GM12878 (cell line): ENCODE data around the gene SHLD1. TPM values are rescaled to one million over a fixed set of nuclear protein-coding genes. Genes with fewer than 3 reads are reported as not detected.
A peak's percentile ranks its signal among the peaks of the same experiment; 100 is the strongest.

ENCODE experiments used
- CUX1 ChIP-seq: IDR thresholded peaks from 2 replicates; pipeline ENCODE4 v1.6.1; 2012; ENCODE audit warnings: improper control_type of control experiment, low read depth, low read length; ENCODE audit not compliant: insufficient replicate concordance
- EP300 ChIP-seq, 2 experiments: fragments of 150-350 bp in 1 of 2; IDR thresholded peaks; 2 replicates each; pipeline ENCODE4 v1.6.1; 2011 to 2012; ENCODE audit warnings: low read depth in 2 of 2, low read length in 2 of 2, borderline replicate concordance in 1 of 2, improper control_type of control experiment in 1 of 2, inconsistent platforms in 1 of 2; ENCODE audit not compliant: control insufficient read depth in 1 of 2
- ESRRA ChIP-seq: IDR thresholded peaks from 2 replicates; pipeline ENCODE4 v1.6.1; 2012; ENCODE audit warnings: mild to moderate bottlenecking, low read length, improper control_type of control experiment
- FOXM1 ChIP-seq: IDR thresholded peaks from 2 replicates; pipeline ENCODE4 v1.6.1; 2012; ENCODE audit warnings: low read depth, mild to moderate bottlenecking, inconsistent platforms, low read length, moderate library complexity
- HDGF ChIP-seq: fragments of 450-650 bp; IDR thresholded peaks from 2 replicates; pipeline ENCODE4 v1.6.1; 2016; ENCODE audit warnings: antibody characterized with exemption
- IKZF1 ChIP-seq: fragments of 450-650 bp; conservative IDR thresholded peaks from 2 replicates; pipeline ENCODE4 v1.6.1; 2017; ENCODE audit warnings: antibody characterized with exemption, mild to moderate bottlenecking
- KLF5 ChIP-seq: fragments of 450-650 bp; IDR thresholded peaks from 2 replicates; pipeline ENCODE4 v1.6.1; 2014; ENCODE audit warnings: mild to moderate bottlenecking; ENCODE audit not compliant: partially characterized antibody
- MXI1 ChIP-seq: fragments of 150-350 bp; IDR thresholded peaks from 2 replicates; pipeline ENCODE4 v1.6.1; 2011; ENCODE audit warnings: low read depth, mild to moderate bottlenecking, inconsistent platforms, low read length, improper control_type of control experiment
- PAX5 ChIP-seq: IDR thresholded peaks from 2 replicates; pipeline ENCODE4 v1.6.1; 2011; ENCODE audit warnings: low read depth, low read length, borderline replicate concordance
- PML ChIP-seq: IDR thresholded peaks from 2 replicates; pipeline ENCODE4 v1.6.1; 2012; ENCODE audit warnings: low read length, inconsistent platforms
- REST ChIP-seq: IDR thresholded peaks from 2 replicates; pipeline ENCODE4 v1.6.1; 2012; ENCODE audit warnings: mild to moderate bottlenecking, low read depth, low read length
- SMARCA5 ChIP-seq: fragments of 450-650 bp; IDR thresholded peaks from 2 replicates; pipeline ENCODE4 v1.6.1; 2017; ENCODE audit warnings: mild to moderate bottlenecking
- SP1 ChIP-seq: IDR thresholded peaks from one replicate; pipeline ENCODE4 v1.6.1; 2011; ENCODE audit warnings: low read depth, low read length
- SREBF1 ChIP-seq: IDR thresholded peaks from 2 replicates; pipeline ENCODE4 v1.6.1; 2012; ENCODE audit warnings: mild to moderate bottlenecking, low read length
- SUZ12 ChIP-seq: fragments of 200-600 bp; sonication (generic); IDR thresholded peaks from one replicate; pipeline ENCODE4 v1.6.1; 2018; ENCODE audit warnings: antibody characterized with exemption, mild to moderate bottlenecking; ENCODE audit not compliant: unreplicated experiment
- TAF1 ChIP-seq: IDR thresholded peaks from 2 replicates; pipeline ENCODE4 v1.6.1; 2011; ENCODE audit warnings: mild to moderate bottlenecking, low read depth, low read length, borderline replicate concordance
- TBL1XR1 ChIP-seq: IDR thresholded peaks from 2 replicates; pipeline ENCODE4 v1.6.1; 2012; ENCODE audit warnings: low read depth, low read length, improper control_type of control experiment
- ZBTB11 ChIP-seq: fragments of 450-650 bp; formaldehyde crosslinking; IDR thresholded peaks from 2 replicates; pipeline ENCODE4 v1.5.0; 2022; ENCODE audit warnings: mild to moderate bottlenecking, missing genetic modification characterization
- ZZZ3 ChIP-seq: IDR thresholded peaks from 2 replicates; pipeline ENCODE4 v1.6.1; 2011; ENCODE audit warnings: low read depth; ENCODE audit not compliant: control insufficient read depth, insufficient read length
- polyA plus RNA-seq, 11 experiments: library from polyadenylated mRNA; depleted of rRNA in 4 of 11; unstranded in 6 of 11; stranded (reverse) in 5 of 11; fragments of >200 nt; fragmentation: Nextera tagmentation in 4 of 11; fragmentation: Illumina TruSeq in 1 of 11; extraction: Ambion mirVana in 4 of 11; extraction: Trizol in 1 of 11; gene quantifications; 1 replicate in 1 of 11; 2 replicates in 10 of 11; pipeline versions ENCODE4 v1.2.1 to v1.2.3, GENCODE V29; 2011 to 2016; ENCODE audit warnings: inconsistent platforms in 2 of 11, missing spikeins in 2 of 11, low read depth in 1 of 11
- total RNA-seq, 4 experiments: library from RNA; depleted of rRNA in 3 of 4; stranded (reverse); fragments of >200 nt in 3 of 4; fragmentation: Illumina TruSeq in 1 of 4; extraction: Trizol in 1 of 4; gene quantifications; 2 replicates each; pipeline versions ENCODE4 v1.2.1 to v1.2.3, GENCODE V29; 2013 to 2021

SHLD1 gene
- total and polyA plus RNA-seq, 10 of the 15 experiments (the other 5 are each of a cell fraction or from before 2014, with no cell fraction given): 10.8 to 70.9 (median 25.4) TPM

- TF ChIP-seq REST: no peak
- no peak; the same call in 1 of the 2 replicates for TF ChIP-seq SMARCA5
- no peak for TF ChIP-seq ESRRA
- TF ChIP-seq FOXM1: no peak
- TF ChIP-seq KLF5: peak; percentile 22
- no peak for TF ChIP-seq PAX5
- peak; percentile 64; the same call in 1 of the 2 replicates for TF ChIP-seq IKZF1
- no peak for TF ChIP-seq TBL1XR1
- no peak for TF ChIP-seq EP300 (IDR thresholded peaks at IDR 0.05; ENCODE audit: borderline replicate concordance in 1 of 2, control insufficient read depth in 1 of 2, low read depth in 2 of 2, low read length in 2 of 2)
- peak; percentile 88 for TF ChIP-seq MXI1
- no peak for TF ChIP-seq TAF1
- TF ChIP-seq SREBF1: no peak
- TF ChIP-seq CUX1: peak; percentile 88
- TF ChIP-seq SUZ12: no peak
- TF ChIP-seq HDGF: no peak
- no peak for TF ChIP-seq ZBTB11 (CRISPR knock-in tag)
- no peak for TF ChIP-seq ZZZ3
- peak; percentile 6 for TF ChIP-seq SP1
- TF ChIP-seq PML: no peak
Measured at GRCh38 chr20:5797843-5798462, 47.8 kb downstream of the SHLD1 start (continued).
